GM19324 (cell line): ENCODE data around the gene LIX1L.

Experiments
- ATAC-seq: cut with Tn5 transposase; IDR thresholded peaks from one replicate; pipeline ENCODE4 v1.9.1; 2021; ENCODE audit warnings: mild to moderate bottlenecking, moderate library complexity; ENCODE audit not compliant: unreplicated experiment, low FRiP score

The LIX1L gene

GRCh38 chr1:145985502-145986439, 28.0 kb upstream of the LIX1L start:
- ATAC-seq = no peak

GRCh38 chr1:145985129-145985501, 27.3 kb upstream of the LIX1L start:
- ATAC-seq = no peak

- no peak for ATAC-seq
Measured at GRCh38 chr1:145983960-145984830, 26.4 kb upstream of the LIX1L start.

GRCh38 chr1:145983206-145983675, 25.4 kb upstream of the LIX1L start:
- no peak for ATAC-seq

GRCh38 chr1:145982010-145982723, 24.4 kb upstream of the LIX1L start:
- no peak for ATAC-seq

- no peak for ATAC-seq
Measured at GRCh38 chr1:145980457-145980994, 22.7 kb upstream of the LIX1L start.

GRCh38 chr1:145979746-145980456, 22.1 kb upstream of the LIX1L start:
- ATAC-seq = peak; percentile 3

- ATAC-seq = peak; percentile 83
Measured at GRCh38 chr1:145978854-145979745, 21.3 kb upstream of the LIX1L start.

GRCh38 chr1:145978471-145978853, 20.6 kb upstream of the LIX1L start:
- ATAC-seq = no peak

- ATAC-seq = no peak
Measured at GRCh38 chr1:145977486-145978470, 20.0 kb upstream of the LIX1L start.

GRCh38 chr1:145977016-145977415, 19.2 kb upstream of the LIX1L start:
- no peak for ATAC-seq

- no peak for ATAC-seq
Measured at GRCh38 chr1:145975216-145975615, 17.4 kb upstream of the LIX1L start.

GRCh38 chr1:145974721-145975120, 16.9 kb upstream of the LIX1L start:
- ATAC-seq = no peak

GRCh38 chr1:145972580-145972979, 14.8 kb upstream of the LIX1L start:
- no peak for ATAC-seq

GRCh38 chr1:145967288-145967687, 9.5 kb upstream of the LIX1L start:
- ATAC-seq = no peak

GRCh38 chr1:145965119-145965744, 7.4 kb upstream of the LIX1L start:
- no peak for ATAC-seq
